Islet of Langerhans (tissue), 1 donor: ENCODE data around the gene PSD2.

Source experiments
- FAIRE-seq: peaks from one replicate; lab custom pipeline; 2011; peaks lifted over from hg19 to GRCh38; lab: Jason Lieb, UNC

The PSD2 gene

GRCh38 chr5:139855946-139856540 is 60.4 kb downstream of the PSD2 start:
- no peak for FAIRE-seq

- no peak for FAIRE-seq
Measured at GRCh38 chr5:139856714-139857113, 61.1 kb downstream of the PSD2 start.

- FAIRE-seq = no peak
Measured at GRCh38 chr5:139859013-139859412, 63.4 kb downstream of the PSD2 start.

GRCh38 chr5:139861021-139861888 is 65.6 kb downstream of the PSD2 start:
- FAIRE-seq = no peak

GRCh38 chr5:139861889-139862207 is 66.2 kb downstream of the PSD2 start:
- no peak for FAIRE-seq

- FAIRE-seq = no peak
Measured at GRCh38 chr5:139862313-139862712, 66.7 kb downstream of the PSD2 start.

GRCh38 chr5:139862803-139863202 is 67.2 kb downstream of the PSD2 start:
- no peak for FAIRE-seq

- FAIRE-seq = no peak
Measured at GRCh38 chr5:139863361-139863760, 67.8 kb downstream of the PSD2 start.

- peak; percentile 53 for FAIRE-seq
Measured at GRCh38 chr5:139863855-139864558, 68.4 kb downstream of the PSD2 start.

GRCh38 chr5:139864716-139865483 is 69.3 kb downstream of the PSD2 start:
- FAIRE-seq = no peak

GRCh38 chr5:139867109-139867508 is 71.5 kb downstream of the PSD2 start:
- FAIRE-seq = no peak

GRCh38 chr5:139867581-139867980 is 72.0 kb downstream of the PSD2 start:
- FAIRE-seq = no peak

- no peak for FAIRE-seq
Measured at GRCh38 chr5:139869042-139869790, 73.6 kb downstream of the PSD2 start.

- FAIRE-seq = no peak
Measured at GRCh38 chr5:139870677-139871076, 75.1 kb downstream of the PSD2 start.

- FAIRE-seq = no peak
Measured at GRCh38 chr5:139871614-139872013, 76.0 kb downstream of the PSD2 start.

- FAIRE-seq = no peak
Measured at GRCh38 chr5:139872052-139872766, 76.6 kb downstream of the PSD2 start.

- no peak for FAIRE-seq
Measured at GRCh38 chr5:139872851-139873794, 77.5 kb downstream of the PSD2 start.

GRCh38 chr5:139875957-139876356 is 80.3 kb downstream of the PSD2 start:
- no peak for FAIRE-seq

- no peak for FAIRE-seq
Measured at GRCh38 chr5:139877129-139877597, 81.6 kb downstream of the PSD2 start.

- FAIRE-seq = no peak
Measured at GRCh38 chr5:139878093-139878492, 82.5 kb downstream of the PSD2 start.
